CD4-positive, alpha-beta T cell treated with Interleukin-17A for 4 hours (primary cell): ENCODE data around the gene PEMT.

Experiments
- DNase-seq: peaks from one replicate; pipeline ENCODE4 v3.0.0-alpha.2; 2020; ENCODE audit warnings: mixed read lengths

Gene PEMT

GRCh38 chr17:17569691-17570090 is 21.8 kb downstream of the PEMT start:
- DNase-seq: no peak

- DNase-seq: peak; percentile 70
Measured at GRCh38 chr17:17568772-17569195, 22.7 kb downstream of the PEMT start.

GRCh38 chr17:17567631-17568030 is 23.9 kb downstream of the PEMT start:
- DNase-seq: no peak

GRCh38 chr17:17566896-17567513 is 24.5 kb downstream of the PEMT start:
- no peak for DNase-seq

- no peak for DNase-seq
Measured at GRCh38 chr17:17565471-17566339, 25.8 kb downstream of the PEMT start.

GRCh38 chr17:17564896-17565295 is 26.6 kb downstream of the PEMT start:
- no peak for DNase-seq

- no peak for DNase-seq
Measured at GRCh38 chr17:17564323-17564722, 27.2 kb downstream of the PEMT start.

GRCh38 chr17:17563530-17563929 is 28.0 kb downstream of the PEMT start:
- no peak for DNase-seq

- no peak for DNase-seq
Measured at GRCh38 chr17:17562146-17562511, 29.4 kb downstream of the PEMT start.

- DNase-seq: no peak
Measured at GRCh38 chr17:17561408-17562145, 29.9 kb downstream of the PEMT start.

GRCh38 chr17:17560975-17561374 is 30.5 kb downstream of the PEMT start:
- DNase-seq: no peak

GRCh38 chr17:17560167-17560566 is 31.3 kb downstream of the PEMT start:
- no peak for DNase-seq

- no peak for DNase-seq
Measured at GRCh38 chr17:17559164-17559563, 32.3 kb downstream of the PEMT start.

- DNase-seq: no peak
Measured at GRCh38 chr17:17558431-17558830, 33.1 kb downstream of the PEMT start.

- DNase-seq: no peak
Measured at GRCh38 chr17:17557796-17558195, 33.7 kb downstream of the PEMT start.

- no peak for DNase-seq
Measured at GRCh38 chr17:17556671-17557070, 34.8 kb downstream of the PEMT start.

GRCh38 chr17:17555906-17556305 is 35.6 kb downstream of the PEMT start:
- DNase-seq: no peak

GRCh38 chr17:17555151-17555550 is 36.4 kb downstream of the PEMT start:
- DNase-seq: no peak

- DNase-seq: no peak
Measured at GRCh38 chr17:17554266-17554665, 37.2 kb downstream of the PEMT start.

GRCh38 chr17:17553217-17554195 is 38.0 kb downstream of the PEMT start:
- no peak for DNase-seq

- DNase-seq: no peak
Measured at GRCh38 chr17:17552351-17553216, 38.9 kb downstream of the PEMT start.
